ENCODE data around the gene SCYGR1. TPM values are rescaled to one million over a fixed set of nuclear protein-coding genes. Genes with fewer than 3 reads are reported as not detected.

The SCYGR1 gene
- total and polyA plus RNA-seq, 4 donors, result not detected

GRCh38 chr2:227406177-227407031, 18.7 kb upstream of the SCYGR1 start:
- Histone ChIP-seq H3K27ac (ENCODE audit: low read depth in 1 of 2, low read length in 2 of 2) (peak overlapping the region in 1 of 2 donors; percentile 23), H3K36me3 (ENCODE audit: control insufficient read depth in 1 of 2, insufficient read depth in 2 of 2, low read length in 1 of 2) (no peaks in the 10 kb centered on the region), H3K27me3 (ENCODE audit: control insufficient read depth in 1 of 2, insufficient read depth in 2 of 2, low read length in 1 of 2) (no peaks in the 10 kb centered on the region), H3K4me1 (ENCODE audit: control insufficient read depth in 1 of 2, insufficient read depth in 2 of 2, low read length in 2 of 2) (peaks cover 0 to 3% of the 10 kb centered on the region in 2 donors), H3K9me3 (ENCODE audit: control insufficient read depth, low read length) (no peaks in the 10 kb centered on the region), H3K4me3 (ENCODE audit: low read length in 2 of 2) (no peak overlapping the region)
- intact Hi-C loops (cut with DNase I), result loop anchor here (5.0 to 10.0 kb wide), 5 partner anchors 61 to 361 kb away; partner anchors contain the start of genes AGFG1 (in 1 of the 2), SCYGR5 (in 1 of the 2) and SLC19A3 (in 1 of the 2)
- WGBS, 2 donors, result 2% methylated on average over 7 of the region's 7 CpGs
- ATAC-seq (ENCODE audit: low FRiP score) (peak; percentile 83), DNase-seq (peak in 1 of 2 donors; percentile 67)

- ATAC-seq (ENCODE audit: low FRiP score), result no peak
- intact Hi-C loops (cut with DNase I), result loop anchor here (5.0 to 10.0 kb wide), 5 partner anchors 63 to 363 kb away; partner anchors contain the start of genes AGFG1 (in 1 of the 2), SCYGR5 (in 1 of the 2) and SLC19A3 (in 1 of the 2)
Measured at GRCh38 chr2:227404585-227405271, 17.0 kb upstream of the SCYGR1 start.

GRCh38 chr2:227402959-227403358, 15.2 kb upstream of the SCYGR1 start:
- WGBS, 2 donors, result 61 to 63% methylated on average over 4 of the region's 4 CpGs
- ATAC-seq (ENCODE audit: low FRiP score) (no peak), DNase-seq (no peak)
- no peaks in the 10 kb centered on the region for H3K27me3 ChIP-seq (ENCODE audit: control insufficient read depth in 1 of 2, insufficient read depth in 2 of 2, low read length in 1 of 2)
- H3K27ac ChIP-seq (ENCODE audit: low read depth in 1 of 2, low read length in 2 of 2), result no peak overlapping the region
- H3K4me1 ChIP-seq (ENCODE audit: control insufficient read depth in 1 of 2, insufficient read depth in 2 of 2, low read length in 2 of 2), result peaks cover 0 to 3% of the 10 kb centered on the region in 2 donors
- no peak overlapping the region for H3K4me3 ChIP-seq (ENCODE audit: low read length in 2 of 2)
- H3K9me3 ChIP-seq (ENCODE audit: control insufficient read depth, low read length), result no peaks in the 10 kb centered on the region
- no peaks in the 10 kb centered on the region for H3K36me3 ChIP-seq (ENCODE audit: control insufficient read depth in 1 of 2, insufficient read depth in 2 of 2, low read length in 1 of 2)
- intact Hi-C loops (cut with DNase I), result loop anchor here in 1 of 2 donors (10.0 kb wide), 1 partner anchor 262 kb away; the partner anchor contains the start of gene SCYGR5

More at GRCh38 chr2:227404585-227405271, 17.0 kb upstream of the SCYGR1 start:
- peaks cover 0 to 3% of the 10 kb centered on the region in 2 donors for H3K4me1 ChIP-seq (ENCODE audit: control insufficient read depth in 1 of 2, insufficient read depth in 2 of 2, low read length in 2 of 2)
- no peak overlapping the region for H3K27ac ChIP-seq (ENCODE audit: low read depth in 1 of 2, low read length in 2 of 2)
- no peaks in the 10 kb centered on the region for H3K27me3 ChIP-seq (ENCODE audit: control insufficient read depth in 1 of 2, insufficient read depth in 2 of 2, low read length in 1 of 2)
- no peak for DNase-seq
- 86 to 90% methylated on average over 4 of the region's 4 CpGs for WGBS, 2 donors
- no peaks in the 10 kb centered on the region for H3K9me3 ChIP-seq (ENCODE audit: control insufficient read depth, low read length)
- no peaks in the 10 kb centered on the region for H3K36me3 ChIP-seq (ENCODE audit: control insufficient read depth in 1 of 2, insufficient read depth in 2 of 2, low read length in 1 of 2)
- no peak overlapping the region for H3K4me3 ChIP-seq (ENCODE audit: low read length in 2 of 2)

GRCh38 chr2:227402321-227402720, 14.6 kb upstream of the SCYGR1 start:
- Histone ChIP-seq H3K36me3 (ENCODE audit: control insufficient read depth in 1 of 2, insufficient read depth in 2 of 2, low read length in 1 of 2) (no peaks in the 10 kb centered on the region), H3K9me3 (ENCODE audit: control insufficient read depth, low read length) (no peaks in the 10 kb centered on the region), H3K4me3 (ENCODE audit: low read length in 2 of 2) (no peak overlapping the region), H3K27ac (ENCODE audit: low read depth in 1 of 2, low read length in 2 of 2) (no peak overlapping the region), H3K27me3 (ENCODE audit: control insufficient read depth in 1 of 2, insufficient read depth in 2 of 2, low read length in 1 of 2) (no peaks in the 10 kb centered on the region), H3K4me1 (ENCODE audit: control insufficient read depth in 1 of 2, insufficient read depth in 2 of 2, low read length in 2 of 2) (peaks cover 0 to 3% of the 10 kb centered on the region in 2 donors)
- ATAC-seq (ENCODE audit: low FRiP score) (no peak), DNase-seq (no peak)
- intact Hi-C loops (cut with DNase I), result loop anchor here in 1 of 2 donors (10.0 kb wide), 1 partner anchor 262 kb away; the partner anchor contains the start of gene SCYGR5

GRCh38 chr2:227401550-227401949, 13.8 kb upstream of the SCYGR1 start:
- Histone ChIP-seq H3K4me1 (ENCODE audit: control insufficient read depth in 1 of 2, insufficient read depth in 2 of 2, low read length in 2 of 2) (no peaks in the 10 kb centered on the region), H3K4me3 (ENCODE audit: low read length in 2 of 2) (no peak overlapping the region), H3K9me3 (ENCODE audit: control insufficient read depth, low read length) (no peaks in the 10 kb centered on the region), H3K36me3 (ENCODE audit: control insufficient read depth in 1 of 2, insufficient read depth in 2 of 2, low read length in 1 of 2) (no peaks in the 10 kb centered on the region), H3K27ac (ENCODE audit: low read depth in 1 of 2, low read length in 2 of 2) (no peak overlapping the region), H3K27me3 (ENCODE audit: control insufficient read depth in 1 of 2, insufficient read depth in 2 of 2, low read length in 1 of 2) (no peaks in the 10 kb centered on the region)
- ATAC-seq (ENCODE audit: low FRiP score) (no peak), DNase-seq (no peak)
- intact Hi-C loops (cut with DNase I), result loop anchor here in 1 of 2 donors (10.0 kb wide), 1 partner anchor 263 kb away; the partner anchor contains the start of gene SCYGR5
- WGBS, 2 donors, result 62 to 76% methylated on average over 2 of the region's 2 CpGs

GRCh38 chr2:227398684-227399670, 11.2 kb upstream of the SCYGR1 start:
- no peak overlapping the region for H3K27ac ChIP-seq (ENCODE audit: low read depth in 1 of 2, low read length in 2 of 2)
- no peak overlapping the region for H3K4me3 ChIP-seq (ENCODE audit: low read length in 2 of 2)
- no peaks in the 10 kb centered on the region for H3K4me1 ChIP-seq (ENCODE audit: control insufficient read depth in 1 of 2, insufficient read depth in 2 of 2, low read length in 2 of 2)
- H3K9me3 ChIP-seq (ENCODE audit: control insufficient read depth, low read length), result no peaks in the 10 kb centered on the region
- no peak for DNase-seq
- intact Hi-C loops (cut with DNase I), result no loop called here
- no peaks in the 10 kb centered on the region for H3K27me3 ChIP-seq (ENCODE audit: control insufficient read depth in 1 of 2, insufficient read depth in 2 of 2, low read length in 1 of 2)
- ATAC-seq (ENCODE audit: low FRiP score), result no peak
- WGBS, 2 donors, result 65 to 70% methylated on average over 4 of the region's 4 CpGs
- no peaks in the 10 kb centered on the region for H3K36me3 ChIP-seq (ENCODE audit: control insufficient read depth in 1 of 2, insufficient read depth in 2 of 2, low read length in 1 of 2)

GRCh38 chr2:227397562-227397961, 9.8 kb upstream of the SCYGR1 start:
- intact Hi-C loops (cut with DNase I), result no loop called here
- DNase-seq, result no peak
- Histone ChIP-seq H3K4me3 (ENCODE audit: low read length in 2 of 2) (no peak overlapping the region), H3K4me1 (ENCODE audit: control insufficient read depth in 1 of 2, insufficient read depth in 2 of 2, low read length in 2 of 2) (no peaks in the 10 kb centered on the region), H3K36me3 (ENCODE audit: control insufficient read depth in 1 of 2, insufficient read depth in 2 of 2, low read length in 1 of 2) (no peaks in the 10 kb centered on the region), H3K27ac (ENCODE audit: low read depth in 1 of 2, low read length in 2 of 2) (no peak overlapping the region), H3K9me3 (ENCODE audit: control insufficient read depth, low read length) (no peaks in the 10 kb centered on the region), H3K27me3 (ENCODE audit: control insufficient read depth in 1 of 2, insufficient read depth in 2 of 2, low read length in 1 of 2) (no peaks in the 10 kb centered on the region)
- ATAC-seq (ENCODE audit: low FRiP score), result no peak
- WGBS, 2 donors, result 70 to 78% methylated on average over 4 of the region's 4 CpGs

- DNase-seq (no peak), ATAC-seq (ENCODE audit: low FRiP score) (no peak)
- H3K27me3 ChIP-seq (ENCODE audit: control insufficient read depth in 1 of 2, insufficient read depth in 2 of 2, low read length in 1 of 2), result no peaks in the 10 kb centered on the region
- H3K27ac ChIP-seq (ENCODE audit: low read depth in 1 of 2, low read length in 2 of 2), result no peak overlapping the region
- intact Hi-C loops (cut with DNase I), result no loop called here
- no peaks in the 10 kb centered on the region for H3K4me1 ChIP-seq (ENCODE audit: control insufficient read depth in 1 of 2, insufficient read depth in 2 of 2, low read length in 2 of 2)
- H3K4me3 ChIP-seq (ENCODE audit: low read length in 2 of 2), result no peak overlapping the region
- 83 to 86% methylated on average over 1 of the region's 1 CpG for WGBS, 2 donors
- no peaks in the 10 kb centered on the region for H3K36me3 ChIP-seq (ENCODE audit: control insufficient read depth in 1 of 2, insufficient read depth in 2 of 2, low read length in 1 of 2)
- H3K9me3 ChIP-seq (ENCODE audit: control insufficient read depth, low read length), result no peaks in the 10 kb centered on the region
Measured at GRCh38 chr2:227395556-227395955, 7.8 kb upstream of the SCYGR1 start.

Measured in aorta (tissue), 5 donors.